Stimulated activated CD4-positive, alpha-beta T cell treated with anti-CD3 and anti-CD28 coated beads, TNF-alpha, amount 100 ng/mL, for 4 hours (primary cell): ENCODE data around the gene PDE3A.

Source experiments
- DNase-seq, 3 experiments: peaks; one replicate each; pipeline ENCODE4 v3.0.0-alpha.2; 2020; ENCODE audit warnings: low read depth in 3 of 3

PDE3A gene

DNA sequence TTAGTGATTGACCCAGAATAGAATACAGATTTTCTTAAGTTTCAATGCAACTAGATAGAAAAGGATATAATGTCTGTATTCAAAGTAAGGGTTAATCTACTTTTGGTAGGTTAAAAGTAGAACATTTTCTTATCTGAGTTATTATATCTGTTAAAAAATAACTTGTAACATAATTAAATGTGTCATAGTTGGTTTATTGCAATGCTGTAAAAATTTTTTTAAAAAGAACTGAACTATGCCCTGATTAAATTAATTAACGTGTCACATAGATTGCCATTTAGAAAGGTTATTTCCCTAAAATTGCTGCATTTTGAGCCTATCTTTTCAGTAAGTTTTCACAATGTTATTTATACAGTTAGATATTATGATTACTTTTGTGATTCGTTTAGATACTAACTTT is 89.2 kb downstream of the PDE3A start:
- DNase-seq, result no peak

DNA sequence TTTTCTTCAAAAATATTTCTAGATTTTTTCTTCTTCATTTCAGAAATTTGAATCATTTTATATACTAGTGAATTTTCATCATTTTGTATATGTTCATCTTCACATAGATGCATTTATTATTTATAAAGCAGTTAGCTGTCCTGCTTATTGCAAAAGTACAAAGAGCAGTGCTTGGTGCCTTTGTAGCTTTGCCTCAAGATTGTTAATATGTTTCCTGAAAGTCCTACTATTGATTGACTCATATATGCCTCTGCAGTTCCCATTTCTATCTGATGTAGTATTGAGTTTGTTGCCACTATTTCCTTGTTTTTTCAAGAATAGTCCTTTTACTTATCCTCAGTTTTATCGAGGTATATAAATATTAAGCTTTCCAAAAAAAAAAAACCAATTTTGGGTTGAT is 89.7 kb downstream of the PDE3A start:
- no peak for DNase-seq

DNA sequence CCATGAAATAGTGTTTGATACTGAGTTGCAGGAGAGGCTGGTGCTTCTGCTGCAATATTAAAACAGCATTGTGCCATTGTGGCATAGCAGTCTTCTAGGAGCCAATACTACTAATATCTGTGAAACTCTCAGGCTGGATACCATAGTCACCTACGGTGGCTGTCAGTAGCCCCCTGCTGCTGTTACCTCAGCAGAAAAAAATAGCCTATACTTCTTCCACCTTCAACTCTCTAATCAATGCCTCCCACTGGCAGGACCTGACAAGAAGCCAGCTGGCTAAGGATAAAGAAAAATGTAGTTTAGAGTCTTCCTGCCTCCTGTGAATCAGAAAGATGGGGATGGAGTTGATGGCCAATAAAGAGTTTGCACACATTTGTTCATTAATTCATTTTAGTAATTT is 91.6 kb downstream of the PDE3A start:
- no peak for DNase-seq

DNA sequence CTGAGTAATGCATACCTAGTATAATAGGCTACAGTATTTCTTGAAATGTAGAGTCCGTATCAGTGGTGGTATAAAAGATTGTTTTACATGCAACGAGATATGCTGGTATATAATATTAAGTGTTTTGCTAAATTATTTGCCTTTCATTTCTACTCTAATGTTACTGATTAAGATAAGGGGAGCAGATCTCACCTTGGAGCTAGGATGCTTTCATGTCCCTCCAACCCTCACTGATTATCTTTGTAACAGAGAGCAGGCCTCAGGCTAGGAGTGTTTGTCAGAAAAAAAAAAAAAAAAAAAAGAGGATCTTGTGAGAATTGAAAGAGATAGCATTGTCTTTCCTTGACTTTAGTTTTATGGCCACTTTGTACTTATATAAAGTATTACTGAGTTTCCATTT is 92.6 kb downstream of the PDE3A start:
- DNase-seq, result no peak

DNA sequence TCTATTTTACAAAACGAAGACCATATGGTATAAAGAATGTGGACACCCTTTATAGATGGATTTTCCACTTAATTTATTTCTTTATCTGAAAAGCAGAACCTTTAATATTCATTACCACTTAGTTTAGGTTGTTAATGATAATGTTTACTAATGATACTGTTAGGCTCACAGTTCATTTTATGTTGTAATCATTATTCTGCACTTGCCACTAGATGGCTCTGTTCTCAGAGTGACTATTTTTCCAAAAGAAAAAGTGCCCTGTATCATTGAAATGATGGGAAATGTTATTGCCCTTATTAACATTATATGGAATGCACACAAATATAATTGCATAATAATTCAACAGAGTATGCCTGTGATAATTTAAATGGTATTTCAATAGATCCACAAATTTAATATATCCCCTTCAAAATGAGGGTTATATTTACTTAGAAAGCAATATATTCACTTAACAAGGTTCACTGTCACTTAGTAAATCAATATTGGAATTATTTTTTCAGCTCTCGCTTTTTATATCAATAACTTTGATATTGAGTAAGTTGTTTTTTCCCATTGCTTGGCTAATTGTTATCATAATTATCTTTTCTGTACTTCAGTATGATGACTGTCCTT is 95.7 kb downstream of the PDE3A start:
- DNase-seq, result no peak

DNA sequence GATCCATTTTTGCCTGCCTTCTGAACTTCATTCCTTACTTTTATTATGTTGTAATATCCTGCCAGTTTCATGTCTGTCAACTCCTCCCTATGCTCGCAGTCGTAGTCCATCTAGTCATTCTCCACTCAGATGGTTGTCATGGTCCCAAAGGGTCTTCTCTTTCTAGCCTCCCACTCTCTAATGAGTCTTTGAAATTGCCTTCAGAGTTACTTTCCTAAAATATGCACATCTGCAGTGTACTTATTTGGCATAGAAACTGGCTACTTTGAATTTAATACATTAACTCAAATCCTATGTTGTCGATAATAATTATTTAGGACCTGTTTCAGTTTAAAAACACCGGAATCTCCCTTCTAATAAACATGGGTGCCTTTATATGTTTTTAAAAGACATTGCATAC is 101.0 kb downstream of the PDE3A start:
- no peak for DNase-seq

DNA sequence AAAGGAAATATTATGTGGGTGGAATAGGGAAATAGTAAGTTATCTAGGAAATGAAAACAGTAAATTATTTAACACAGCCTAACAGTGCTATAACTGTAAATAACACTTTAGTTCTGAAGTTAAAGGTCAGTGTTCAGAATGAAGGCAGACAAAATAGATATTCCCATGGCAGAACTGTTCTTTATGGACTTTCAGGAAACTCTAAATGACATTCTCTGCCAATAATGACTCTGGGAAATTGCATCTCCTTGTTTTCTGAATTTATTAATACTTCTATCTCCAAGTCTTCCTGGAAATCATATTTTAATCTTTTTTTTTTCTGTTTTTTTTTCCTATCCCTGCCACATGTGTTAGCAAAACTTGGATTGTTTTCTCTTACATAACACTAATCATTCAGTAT is 101.4 kb downstream of the PDE3A start:
- no peak for DNase-seq

DNA sequence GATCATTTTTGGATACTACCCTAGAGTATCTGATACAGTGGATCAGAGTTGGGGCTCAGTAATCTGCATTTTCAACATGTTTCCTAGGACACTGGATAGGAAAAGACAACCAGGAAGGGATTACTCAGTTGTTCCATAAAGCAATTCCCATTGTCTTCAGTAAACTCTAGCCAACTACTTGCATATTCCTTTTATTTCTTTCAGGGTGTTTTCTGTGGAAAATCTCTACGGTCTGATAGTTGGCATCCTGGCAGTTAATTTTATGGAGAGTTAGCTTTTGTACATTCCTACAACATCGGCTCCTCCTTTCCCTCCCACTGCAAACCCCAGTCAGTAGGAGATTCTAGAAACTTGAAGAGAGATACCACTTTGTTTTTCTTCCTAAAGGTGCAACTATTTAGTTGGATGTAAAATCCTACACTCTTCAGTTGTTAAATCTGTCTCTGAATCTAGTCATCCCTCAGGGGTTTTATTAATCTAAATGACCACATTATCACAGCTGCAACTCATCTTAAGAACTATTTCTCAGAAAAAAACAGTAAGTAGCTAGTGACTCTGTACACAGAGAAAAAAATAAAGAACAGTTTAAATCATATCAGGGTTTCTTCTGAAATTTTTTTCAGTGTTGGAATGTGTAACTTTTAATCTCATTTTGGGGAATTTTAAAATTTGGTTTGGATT is 103.9 kb downstream of the PDE3A start:
- DNase-seq, result no peak

DNA sequence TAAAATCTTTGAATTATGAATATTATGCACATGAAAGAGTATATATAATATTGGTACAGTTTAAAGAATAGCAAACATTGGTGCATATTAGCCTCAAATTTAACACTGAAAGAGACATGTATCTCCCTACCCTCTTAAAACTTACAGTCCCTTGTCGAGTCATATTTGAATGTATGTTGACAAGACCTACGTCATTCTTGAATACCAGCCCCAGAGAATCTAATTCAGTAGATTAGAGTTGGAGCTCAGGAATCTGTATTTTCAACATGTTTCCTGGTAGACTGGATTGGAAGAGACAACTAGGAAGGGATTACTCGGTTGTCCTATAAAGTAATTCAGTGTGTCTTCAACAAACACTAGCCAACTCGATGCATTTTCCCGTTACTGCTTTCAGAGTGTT is 104.8 kb downstream of the PDE3A start:
- DNase-seq, result no peak

DNA sequence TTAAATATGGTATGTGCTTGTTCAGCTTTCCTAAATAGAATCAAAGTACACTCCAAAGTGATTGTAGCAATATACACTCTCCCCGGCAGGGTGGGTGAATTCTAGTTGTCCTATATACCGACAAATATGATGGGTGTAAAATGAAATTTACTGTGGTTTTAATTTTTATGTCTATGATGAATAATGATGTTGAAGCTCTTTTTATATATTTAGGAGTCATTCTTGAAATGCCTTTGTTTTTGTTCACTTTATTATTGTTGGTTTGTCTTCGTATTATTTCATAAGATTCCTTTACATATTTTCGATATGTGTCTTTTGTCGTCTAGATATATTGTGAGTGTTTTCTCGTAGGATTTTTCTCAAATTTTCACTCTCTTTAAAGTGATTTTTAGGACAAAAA is 105.7 kb downstream of the PDE3A start:
- DNase-seq, result no peak

DNA sequence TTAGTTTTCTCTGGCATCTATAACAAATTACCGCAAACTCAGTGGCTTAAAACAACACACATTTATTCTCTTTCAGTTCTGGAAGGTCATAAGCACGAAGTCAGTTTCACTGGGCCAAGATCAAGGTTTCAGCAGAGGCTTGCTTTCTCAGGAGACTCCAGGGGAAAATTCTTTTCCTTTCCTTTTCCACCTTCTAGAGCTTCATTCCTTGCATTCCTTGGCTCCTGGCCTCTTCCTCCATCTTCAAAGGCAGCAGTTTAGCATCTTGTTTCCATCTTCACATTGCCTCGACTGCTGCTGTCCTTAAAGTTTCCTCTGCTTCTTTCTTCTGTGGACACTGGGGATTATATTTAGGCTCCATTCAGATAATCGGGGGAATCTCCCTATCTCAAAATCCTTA is 106.1 kb downstream of the PDE3A start:
- DNase-seq, result no peak

DNA sequence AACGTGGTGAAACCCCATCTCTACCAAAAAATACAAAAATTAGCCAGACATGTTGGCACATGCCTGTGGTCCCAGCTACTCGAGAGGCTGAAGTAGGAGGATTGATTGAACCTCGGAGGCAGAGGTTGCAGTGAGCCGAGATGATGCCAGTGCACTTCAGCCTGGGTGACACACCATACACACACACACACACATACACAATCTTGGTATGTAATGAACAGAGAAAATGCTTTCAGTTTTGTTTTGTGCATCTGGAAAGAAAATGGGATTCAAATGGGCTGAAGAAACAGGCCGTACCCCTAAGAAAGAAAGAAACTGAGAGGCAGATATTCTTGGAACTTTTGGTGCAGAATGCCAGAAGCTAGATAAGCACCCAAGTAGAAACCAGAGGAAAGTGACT is 107.2 kb downstream of the PDE3A start:
- DNase-seq, result no peak

DNA sequence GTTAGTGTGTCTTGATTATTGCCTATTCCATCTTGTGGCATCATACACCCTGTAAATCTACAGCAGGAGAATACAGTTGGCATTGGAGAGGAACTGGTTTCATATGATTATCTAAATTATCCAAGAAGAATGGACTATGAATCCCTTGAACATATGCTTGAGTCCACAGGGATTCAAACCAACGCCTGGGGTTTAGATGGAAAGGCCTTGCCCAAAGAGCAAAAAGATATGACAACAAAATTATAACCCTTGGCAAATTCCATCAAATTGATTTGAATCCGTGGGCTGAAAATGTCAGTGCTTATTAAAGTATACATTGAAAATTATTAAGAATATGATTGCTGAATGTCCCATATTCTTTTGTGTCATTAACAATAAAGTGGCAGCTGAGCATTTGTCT is 108.2 kb downstream of the PDE3A start:
- DNase-seq, result no peak

DNA sequence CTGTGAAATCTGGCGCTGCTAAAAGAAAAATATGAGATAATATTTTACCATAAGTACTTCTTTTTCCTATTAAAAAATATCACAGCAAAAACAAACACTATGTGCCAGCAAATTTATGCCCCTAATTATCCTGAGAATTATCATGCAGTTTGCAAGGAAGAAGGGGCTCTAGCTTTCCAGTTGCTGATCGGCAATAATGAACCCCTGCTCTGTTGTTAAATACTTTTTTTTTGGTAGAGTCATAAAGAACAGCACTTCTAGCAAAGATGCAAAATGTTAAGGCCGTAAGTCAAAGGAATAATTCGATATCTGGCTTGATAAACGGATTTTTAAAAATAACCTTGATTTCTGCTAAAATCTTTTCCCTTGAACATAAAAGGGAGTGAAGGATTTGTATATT is 108.9 kb downstream of the PDE3A start:
- no peak for DNase-seq

DNA sequence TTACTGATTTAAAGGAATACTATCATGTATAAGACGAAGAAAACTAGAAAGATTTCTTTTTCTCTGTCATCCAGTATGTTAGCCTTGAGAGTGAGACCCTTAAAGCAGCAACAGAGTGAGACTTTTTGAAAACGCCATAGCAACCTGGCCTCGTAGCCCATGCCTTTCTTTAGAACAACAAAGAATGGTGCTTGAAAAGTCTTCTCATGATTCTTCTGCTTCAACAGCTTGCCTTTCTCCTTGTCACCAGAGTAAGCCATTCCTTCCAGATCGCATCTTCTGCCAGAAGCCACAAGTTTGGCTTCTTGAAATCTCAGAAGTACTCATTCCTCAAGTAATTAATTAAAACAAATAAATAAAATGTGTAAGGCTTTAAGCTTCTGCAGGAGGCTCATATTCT is 109.3 kb downstream of the PDE3A start:
- DNase-seq, result no peak

DNA sequence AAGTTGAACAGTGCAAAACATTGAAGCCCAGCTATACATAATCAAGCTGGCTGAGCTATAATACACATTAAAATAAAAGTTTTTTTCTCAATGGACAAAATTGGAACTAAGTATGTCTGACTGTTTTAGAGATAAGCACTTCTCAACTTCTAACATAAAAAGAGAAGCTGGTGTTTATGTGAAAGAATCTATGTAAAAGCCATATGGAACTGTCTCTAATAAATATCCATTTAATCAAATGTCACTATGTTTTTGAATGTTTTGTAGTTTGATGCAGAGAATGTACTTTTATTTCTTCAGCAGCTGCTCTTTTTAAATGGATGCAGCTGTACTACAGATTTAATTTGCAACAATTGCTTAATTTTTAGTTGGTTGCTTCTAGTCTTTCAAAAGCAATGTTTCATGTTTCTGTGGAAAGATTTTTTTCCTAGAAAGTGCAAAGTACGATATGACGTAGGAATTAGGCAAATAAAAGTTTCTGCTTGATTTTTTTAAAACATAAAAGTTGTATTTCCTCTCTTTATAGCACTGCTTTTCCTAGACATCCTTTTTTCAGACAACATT is 114.2 kb downstream of the PDE3A start:
- DNase-seq, result no peak

DNA sequence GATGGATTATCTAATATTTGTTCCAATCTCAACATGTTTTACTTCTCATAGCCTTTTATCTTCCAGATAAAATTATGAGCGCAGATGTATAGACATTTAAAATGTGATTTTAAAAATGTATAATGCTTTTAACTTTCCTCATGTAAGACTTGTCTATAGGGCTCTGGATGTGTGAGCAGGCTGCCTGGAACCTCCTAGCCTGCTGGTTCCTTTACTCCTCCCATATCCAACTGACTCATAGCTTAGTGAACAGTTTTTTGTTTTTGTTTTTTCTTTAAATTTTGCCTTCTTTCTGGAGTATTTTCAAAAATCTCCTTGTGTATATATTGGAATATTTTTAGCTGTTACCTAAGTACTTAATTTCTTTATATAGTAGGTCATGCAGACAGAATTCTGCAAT is 115.4 kb downstream of the PDE3A start:
- DNase-seq, result no peak

DNA sequence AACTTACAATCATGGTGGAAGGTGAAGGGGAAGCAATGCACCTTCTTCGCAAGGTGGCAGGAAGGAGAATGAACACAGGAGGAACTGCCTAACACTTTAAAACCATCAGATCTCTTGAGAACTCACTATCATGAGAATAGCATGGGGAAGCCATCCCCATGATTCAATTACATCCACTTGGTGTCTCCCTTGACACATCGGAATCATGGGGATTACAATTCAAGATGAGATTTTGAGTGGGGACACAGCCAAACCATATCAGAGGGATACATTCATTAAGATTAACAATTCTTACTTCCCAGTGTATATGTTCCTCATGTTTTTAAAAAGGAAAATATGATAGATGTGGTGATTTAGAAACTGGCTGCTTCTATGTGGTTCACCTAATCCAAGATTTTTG is 117.9 kb downstream of the PDE3A start:
- no peak for DNase-seq

DNA sequence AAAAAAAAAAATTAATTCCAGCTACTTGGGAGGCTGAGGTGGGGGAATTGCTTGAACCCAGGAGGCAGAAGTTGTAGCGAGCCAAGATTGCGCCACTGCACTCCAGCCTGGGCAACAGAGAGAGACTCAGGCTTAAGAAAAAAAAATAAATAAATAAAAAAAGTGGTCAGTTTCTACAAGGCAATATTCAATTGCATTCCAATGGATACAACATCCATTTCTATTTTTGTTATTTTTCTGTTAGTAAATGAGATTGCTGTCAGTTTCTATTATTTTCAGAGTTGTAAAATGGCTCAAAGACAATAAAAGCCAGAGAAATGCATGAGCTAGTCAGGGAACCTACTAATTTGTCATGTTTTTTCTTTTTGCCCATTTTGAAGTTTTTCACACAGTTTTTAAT is 119.2 kb downstream of the PDE3A start:
- no peak for DNase-seq

DNA sequence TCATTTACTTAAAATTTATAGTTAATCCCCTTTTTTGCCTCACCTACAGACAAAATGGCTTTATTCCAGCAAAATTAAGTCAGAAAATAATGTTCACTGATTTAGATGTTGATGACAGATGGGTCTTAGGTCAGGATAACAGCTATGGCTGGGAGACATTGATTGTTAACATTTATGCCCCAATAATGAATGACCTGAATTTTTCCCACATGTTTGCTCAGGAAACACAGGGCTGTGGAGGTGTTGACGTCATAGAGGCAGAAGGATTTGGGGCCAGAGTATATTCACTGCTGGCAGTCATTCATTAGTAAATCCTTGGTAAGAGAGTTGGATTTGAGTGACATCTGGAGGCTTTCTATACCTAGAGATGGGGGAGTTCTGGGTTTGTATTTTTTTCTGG is 121.3 kb downstream of the PDE3A start:
- DNase-seq, result no peak

DNA sequence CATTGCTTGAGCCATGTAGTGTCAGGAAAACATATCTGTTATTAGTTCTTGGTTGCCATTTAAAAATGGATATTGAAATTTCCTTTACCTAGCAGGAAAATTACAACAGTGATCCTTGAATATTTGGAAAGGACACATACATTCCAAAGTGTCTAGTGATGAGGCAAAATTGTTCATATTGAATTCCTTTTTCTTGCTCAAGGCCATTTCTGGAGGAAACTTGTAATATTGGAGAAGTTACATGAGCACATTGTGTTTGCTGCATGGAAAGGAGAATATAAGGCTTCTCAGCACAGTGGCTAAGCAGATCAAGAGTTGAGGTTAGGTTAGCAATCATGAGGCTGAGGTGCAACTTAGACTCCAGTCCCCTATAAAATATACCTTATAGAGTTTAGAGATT is 121.9 kb downstream of the PDE3A start:
- no peak for DNase-seq

DNA sequence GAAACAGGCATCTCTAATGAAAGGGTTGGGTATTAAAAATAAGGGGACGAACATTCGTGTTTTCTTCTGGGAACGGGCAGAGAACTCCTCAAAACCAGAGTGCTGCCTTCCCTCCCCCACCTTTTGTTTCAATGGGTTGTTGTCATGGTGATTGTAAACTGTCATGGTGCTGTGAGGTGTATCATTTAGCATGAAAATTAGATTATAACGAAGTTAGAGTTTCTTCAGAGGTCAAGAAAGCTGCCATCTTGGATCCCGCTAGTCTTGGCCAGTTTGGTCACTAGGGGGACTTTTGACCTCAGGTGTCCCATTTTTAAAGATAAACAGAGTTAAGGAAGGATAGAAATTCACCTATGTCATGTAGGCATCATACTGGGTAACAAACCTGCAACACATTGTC is 123.0 kb downstream of the PDE3A start:
- no peak for DNase-seq

DNA sequence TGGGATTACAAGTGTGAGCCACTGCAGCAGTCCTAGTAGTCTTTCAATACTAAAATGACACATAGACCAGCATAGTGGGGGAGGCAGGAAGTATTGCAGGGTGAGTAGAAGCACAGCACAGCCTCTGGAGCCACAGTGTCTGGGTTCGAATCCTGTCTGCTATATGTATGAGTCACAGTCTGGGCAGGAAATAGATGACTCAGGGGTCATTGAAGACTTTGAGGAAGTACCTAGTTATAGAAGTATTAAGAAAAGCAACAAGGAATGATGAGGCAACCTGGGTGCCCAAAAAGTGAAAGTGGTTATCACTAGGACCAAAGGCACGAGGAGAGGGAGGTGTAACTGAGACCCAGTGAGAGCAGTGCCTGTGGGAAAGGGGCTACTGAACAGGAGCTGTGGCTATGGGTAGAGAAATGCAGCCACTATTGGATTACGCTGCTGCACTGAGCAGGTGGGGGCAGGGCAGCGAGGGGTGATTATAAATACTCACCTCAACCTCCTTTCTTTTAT is 124.0 kb downstream of the PDE3A start:
- no peak for DNase-seq

DNA sequence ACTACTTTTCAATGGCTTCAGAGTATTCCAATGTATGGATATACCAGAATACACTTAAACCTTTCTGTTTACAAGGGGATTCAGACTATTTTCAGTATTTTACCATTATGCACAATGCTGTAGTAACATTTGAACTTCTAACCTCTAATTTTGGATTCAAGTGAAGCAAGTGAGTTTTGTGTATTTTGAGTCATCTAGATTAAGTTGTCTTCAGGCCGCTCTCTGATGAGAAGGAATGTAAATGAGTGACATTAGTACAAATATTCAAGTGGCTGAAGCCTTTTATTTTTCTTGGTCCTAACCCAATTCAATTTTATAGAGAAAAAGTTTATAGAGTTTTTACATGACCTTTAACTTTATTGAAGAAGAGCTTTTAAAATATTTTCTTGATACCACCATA is 125.6 kb downstream of the PDE3A start:
- DNase-seq, result no peak
